K562 (cell line): ENCODE data around the gene LSM14B. TPM values are rescaled to one million over a fixed set of nuclear protein-coding genes. Genes with fewer than 3 reads are reported as not detected.

ENCODE experiments used
- CCNT2 ChIP-seq: IDR thresholded peaks from 2 replicates; pipeline ENCODE4 v1.6.1; 2011; ENCODE audit warnings: borderline replicate concordance, low read depth, mild to moderate bottlenecking, moderate library complexity, mixed read lengths, low read length; ENCODE audit not compliant: insufficient read length; ENCODE audit errors: extremely low read depth
- E2F3 ChIP-seq: fragments of 250-450 bp; sonication (Bioruptor Pico); IDR thresholded peaks from 2 replicates; pipeline ENCODE4 v1.4.0; 2020; ENCODE audit warnings: mild to moderate bottlenecking
- ELK3 ChIP-seq: fragments of 450-650 bp; formaldehyde crosslinking; IDR thresholded peaks from 2 replicates; pipeline ENCODE4 v1.4.0; 2020; ENCODE audit warnings: mild to moderate bottlenecking
- GATAD2A ChIP-seq: fragments of 450-650 bp; IDR thresholded peaks from 2 replicates; pipeline ENCODE4 v1.6.1; 2017
- HNRNPLL ChIP-seq: fragments of 200-400 bp; formaldehyde crosslinking; IDR thresholded peaks from 2 replicates; pipeline ENCODE4 v1.6.1; 2017; ENCODE audit warnings: low read length, low read depth, mild to moderate bottlenecking; ENCODE audit not compliant: poor library complexity, severe bottlenecking
- IFI16 ChIP-seq: fragments of 250-450 bp; sonication (Bioruptor Pico); IDR thresholded peaks from 2 replicates; pipeline ENCODE4 v2.1.2; 2022; ENCODE audit warnings: mild to moderate bottlenecking, inconsistent platforms
- MAX ChIP-seq: sonication (generic); formaldehyde crosslinking; IDR thresholded peaks from 2 replicates; pipeline ENCODE4 v1.9.0; 2022; ENCODE audit warnings: mild to moderate bottlenecking, missing genetic modification reagents
- REST ChIP-seq, 2 experiments: fragments of 450-650 bp; formaldehyde crosslinking in 1 of 2; IDR thresholded peaks; 2 replicates each; pipeline versions ENCODE4 v1.4.0 to v1.6.1; 2014 to 2020; ENCODE audit warnings: mild to moderate bottlenecking in 2 of 2, borderline replicate concordance in 1 of 2, low read depth in 1 of 2
- TOE1 ChIP-seq, 2 experiments: fragments of 450-650 bp in 1 of 2; sonication (generic) in 1 of 2; formaldehyde crosslinking in 1 of 2; IDR thresholded peaks; 2 replicates each; pipeline versions ENCODE4 v1.7.1 to v1.8.0; 2016 to 2022; ENCODE audit warnings: borderline replicate concordance in 2 of 2, mild to moderate bottlenecking in 2 of 2, antibody characterized with exemption in 1 of 2, inconsistent platforms in 1 of 2, low read depth in 1 of 2, missing genetic modification reagents in 1 of 2, moderate library complexity in 1 of 2
- U2AF1 ChIP-seq: fragments of 200-400 bp; formaldehyde crosslinking; optimal IDR thresholded peaks from 2 replicates; pipeline ENCODE3; 2017; ENCODE audit warnings: mild to moderate bottlenecking, low read depth, low read length, moderate library complexity
- ZNF175 ChIP-seq: fragments of 200-800 bp; sonication (Bioruptor generic); IDR thresholded peaks from 2 replicates; pipeline ENCODE4 v1.6.1; 2016; ENCODE audit warnings: low read depth, mild to moderate bottlenecking, missing genetic modification characterization, missing compliant biosample characterization
- polyA plus RNA-seq, 8 experiments: library from polyadenylated mRNA; depleted of rRNA in 4 of 8; stranded (reverse) in 5 of 8; unstranded in 3 of 8; fragments of >200 nt; fragmentation: Nextera tagmentation in 2 of 8; fragmentation: Illumina TruSeq in 1 of 8; extraction: Ambion mirVana in 2 of 8; extraction: Trizol in 1 of 8; gene quantifications; 2 replicates each; pipeline versions ENCODE4 v1.2.1 to v1.2.3, GENCODE V29; 2011 to 2014; ENCODE audit warnings: inconsistent platforms in 1 of 8, missing spikeins in 1 of 8
- total RNA-seq, 7 experiments: library from RNA; depleted of rRNA in 6 of 7; stranded (reverse); fragments of >200 nt in 6 of 7; fragmentation: Illumina TruSeq in 2 of 7; extraction: Trizol in 2 of 7; gene quantifications; 2 replicates each; pipeline versions ENCODE4 v1.2.1 to v1.2.3, GENCODE V29; 2011 to 2021; ENCODE audit warnings: low replicate concordance in 1 of 7

LSM14B gene
- total and polyA plus RNA-seq, 9 of the 15 experiments (the other 6 are each of a cell fraction or from before 2014, with no cell fraction given) = 0.66 to 36.0 (median 20.2) TPM

- TF ChIP-seq REST (IDR thresholded peaks at IDR 0.05; ENCODE audit: borderline replicate concordance) = peak; percentile 37
- peak; percentile 71; the same call in 1 of the 2 replicates for TF ChIP-seq REST (CRISPR knock-in tag; IDR thresholded peaks at IDR 0.05; ENCODE audit: low read depth)
- no peak for TF ChIP-seq IFI16 (CRISPR knock-in tag)
- TF ChIP-seq MAX (CRISPR knock-in tag) = peak; percentile 85
- peak; percentile 88 for TF ChIP-seq CCNT2
- 0 out of 2 replicates have a peak, but pooled peaks have one; percentile 34 for TF ChIP-seq TOE1 (IDR thresholded peaks at IDR 0.05; ENCODE audit: borderline replicate concordance)
- peak; percentile 81; the same call in 1 of the 2 replicates for TF ChIP-seq TOE1 (CRISPR knock-in tag; IDR thresholded peaks at IDR 0.05; ENCODE audit: borderline replicate concordance, low read depth)
- TF ChIP-seq E2F3 (CRISPR knock-in tag) = no peak
- TF ChIP-seq HNRNPLL = peak; percentile 85
- TF ChIP-seq ZNF175 (CRISPR knock-in tag) = no peak
- no peak for TF ChIP-seq GATAD2A
- peak; percentile 87 for TF ChIP-seq U2AF1
- TF ChIP-seq ELK3 = no peak
Measured at GRCh38 chr20:62182469-62183425, 60.5 kb downstream of the LSM14B start, which contains the start of gene MTG2 (continued).
